KMS-11 (cell line): Measurements from ENCODE around the gene SYNPR.

Experiments
- H2AFZ ChIP-seq: fragments of 200-600 bp; sonication (generic); 2 replicates; pipeline ENCODE4 v1.6.1; 2016; ENCODE audit warnings: antibody characterized with exemption, mixed run types, low read depth
- H3K27ac ChIP-seq: fragments of 200-600 bp; sonication (generic); 2 replicates; pipeline ENCODE4 v1.6.1; 2016; ENCODE audit warnings: mild to moderate bottlenecking, mixed run types
- H3K27me3 ChIP-seq: fragments of 200-600 bp; sonication (generic); 2 replicates; pipeline ENCODE4 v1.6.1; 2017; ENCODE audit warnings: mild to moderate bottlenecking, low read depth, mixed run types, moderate library complexity; ENCODE audit not compliant: insufficient read depth
- H3K36me3 ChIP-seq: fragments of 200-600 bp; sonication (generic); 2 replicates; pipeline ENCODE4 v1.6.1; 2017; ENCODE audit warnings: mild to moderate bottlenecking, mixed run types; ENCODE audit not compliant: insufficient read depth
- H3K4me1 ChIP-seq: fragments of 200-600 bp; sonication (generic); 2 replicates; pipeline ENCODE4 v1.6.1; 2016; ENCODE audit warnings: mild to moderate bottlenecking, low read depth, mixed run types; ENCODE audit not compliant: poor library complexity, severe bottlenecking
- H3K4me2 ChIP-seq: fragments of 200-600 bp; sonication (generic); 2 replicates; pipeline ENCODE4 v1.7.0; 2016; ENCODE audit warnings: mild to moderate bottlenecking, mixed run types
- H3K4me3 ChIP-seq: fragments of 200-600 bp; sonication (generic); IDR thresholded peaks from 2 replicates; pipeline ENCODE4 v1.6.1; 2017; ENCODE audit warnings: low read depth, low read length, mixed read lengths; ENCODE audit not compliant: insufficient read depth
- H3K79me2 ChIP-seq: fragments of 200-600 bp; sonication (generic); 2 replicates; pipeline ENCODE4 v1.6.1; 2016; ENCODE audit warnings: low read depth, mixed run types; ENCODE audit not compliant: insufficient read depth
- H3K9ac ChIP-seq: fragments of 200-600 bp; sonication (generic); 2 replicates; pipeline ENCODE4 v1.6.1; 2016; ENCODE audit warnings: mild to moderate bottlenecking, mixed run types
- H4K20me1 ChIP-seq: fragments of 200-600 bp; sonication (generic); 2 replicates; pipeline ENCODE4 v1.6.1; 2016; ENCODE audit warnings: mild to moderate bottlenecking, mixed run types; ENCODE audit not compliant: insufficient read depth
- CTCF ChIP-seq: fragments of 200-600 bp; sonication (generic); conservative IDR thresholded peaks from 2 replicates; pipeline ENCODE4 v1.6.1; 2017; ENCODE audit warnings: low read depth, mild to moderate bottlenecking, antibody characterized with exemption, low read length, moderate library complexity, mixed read lengths

The SYNPR gene

DNA sequence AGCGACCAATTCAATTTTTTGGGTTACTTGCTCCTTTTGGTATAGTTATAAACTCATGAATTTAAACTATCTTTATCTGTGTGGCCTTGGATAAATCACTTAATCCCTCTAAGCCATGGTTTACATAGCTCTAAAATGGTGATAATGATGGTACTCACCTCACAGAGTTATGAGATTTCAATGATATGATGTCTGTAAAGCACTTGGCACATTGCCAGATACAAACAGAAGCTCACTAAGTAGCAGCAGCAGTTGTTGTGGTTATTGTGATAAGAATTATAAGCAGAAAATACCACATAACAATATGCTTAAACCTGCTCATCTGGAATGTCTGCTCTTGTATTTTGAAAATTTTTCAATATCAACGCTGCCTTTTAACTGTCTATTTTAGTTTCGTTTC lies 189.3 kb downstream of the SYNPR start:
- no peak for TF ChIP-seq CTCF

DNA sequence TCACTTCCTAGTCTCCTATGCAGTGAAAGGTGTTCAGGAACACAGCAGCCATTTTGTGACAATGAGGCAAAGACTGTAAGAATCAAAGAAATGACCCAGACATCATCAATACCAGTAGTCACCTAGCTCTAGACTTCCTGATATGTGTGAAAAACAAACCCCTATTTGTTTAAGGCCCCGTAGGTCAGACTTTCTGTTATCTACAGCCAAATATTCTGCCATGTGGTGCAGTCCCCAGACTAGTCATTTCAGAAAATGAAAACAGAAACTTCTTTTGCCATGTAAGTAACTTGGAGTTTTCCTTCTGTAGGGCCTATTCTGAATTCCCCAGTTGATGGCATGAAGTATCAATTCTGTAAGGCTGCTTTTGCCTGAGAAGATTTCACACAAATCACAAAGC lies 192.6 kb downstream of the SYNPR start:
- H2AFZ ChIP-seq, result no peak overlapping the region
- no peaks in the 10 kb centered on the region for H3K4me1 ChIP-seq
- H3K79me2 ChIP-seq, result no peaks in the 10 kb centered on the region
- H3K4me2 ChIP-seq, result no peak overlapping the region
- no peak for TF ChIP-seq CTCF
- no peak overlapping the region for H3K4me3 ChIP-seq
- no peaks in the 10 kb centered on the region for H3K36me3 ChIP-seq
- no peak overlapping the region for H3K27ac ChIP-seq
- H4K20me1 ChIP-seq, result no peaks in the 10 kb centered on the region
- H3K9ac ChIP-seq, result no peak overlapping the region
- no peaks in the 10 kb centered on the region for H3K27me3 ChIP-seq

More for the DNA sequence above, 189.3 kb downstream of the SYNPR start:
- Histone ChIP-seq H3K9ac (no peak overlapping the region), H3K4me1 (no peaks in the 10 kb centered on the region), H2AFZ (no peak overlapping the region), H4K20me1 (no peaks in the 10 kb centered on the region), H3K36me3 (no peaks in the 10 kb centered on the region), H3K27ac (no peak overlapping the region), H3K79me2 (no peaks in the 10 kb centered on the region), H3K4me3 (no peak overlapping the region), H3K4me2 (no peak overlapping the region), H3K27me3 (no peaks in the 10 kb centered on the region)

GRCh38 chr3:63471781-63472180 lies 193.7 kb downstream of the SYNPR start:
- no peak overlapping the region for H3K4me3 ChIP-seq

GRCh38 chr3:63473641-63474166 lies 195.6 kb downstream of the SYNPR start:
- Histone ChIP-seq H3K9ac (no peak overlapping the region), H3K27me3 (no peaks in the 10 kb centered on the region), H3K4me2 (no peak overlapping the region), H3K4me3 (no peak overlapping the region), H3K4me1 (no peaks in the 10 kb centered on the region), H4K20me1 (no peaks in the 10 kb centered on the region), H3K36me3 (no peaks in the 10 kb centered on the region), H3K79me2 (no peaks in the 10 kb centered on the region), H2AFZ (no peak overlapping the region), H3K27ac (no peak overlapping the region)
- no peak for TF ChIP-seq CTCF

More at GRCh38 chr3:63471781-63472180, 193.7 kb downstream of the SYNPR start:
- H3K9ac ChIP-seq, result no peak overlapping the region
- TF ChIP-seq CTCF, result no peak
- no peaks in the 10 kb centered on the region for H3K4me1 ChIP-seq
- no peak overlapping the region for H2AFZ ChIP-seq
- no peaks in the 10 kb centered on the region for H3K79me2 ChIP-seq
- no peak overlapping the region for H3K27ac ChIP-seq
- no peaks in the 10 kb centered on the region for H3K36me3 ChIP-seq
- H3K27me3 ChIP-seq, result no peaks in the 10 kb centered on the region
- no peaks in the 10 kb centered on the region for H4K20me1 ChIP-seq
- H3K4me2 ChIP-seq, result no peak overlapping the region
